Mononuclear cell (primary cell): Measurements from ENCODE around the gene NTRK2. TPM values are rescaled to one million over a fixed set of nuclear protein-coding genes. Genes with fewer than 3 reads are reported as not detected.

Experiments used
- H3K27me3 ChIP-seq: 2 replicates; pipeline ENCODE4 v1.6.0; 2011; ENCODE audit warnings: low read length, control low read depth; ENCODE audit not compliant: insufficient read depth
- H3K4me1 ChIP-seq: 2 replicates; pipeline ENCODE4 v1.5.1; 2011; ENCODE audit warnings: mild to moderate bottlenecking, low read length, control low read depth; ENCODE audit not compliant: insufficient read depth
- H3K4me3 ChIP-seq: 2 replicates; pipeline ENCODE4 v1.5.1; 2011; ENCODE audit warnings: mild to moderate bottlenecking, low read length, moderate library complexity
- H3K9me3 ChIP-seq: 2 replicates; pipeline ENCODE4 v1.5.1; 2011; ENCODE audit warnings: low read depth, mild to moderate bottlenecking, control low read depth, low read length
- total RNA-seq: library from RNA; depleted of rRNA; stranded (reverse); fragments of >200 nt; gene quantifications from one replicate; pipeline ENCODE4 v1.2.3, GENCODE V29; 2012

NTRK2 gene
- total RNA-seq, 1 donor = 0.10 TPM

- H3K9me3 ChIP-seq = no peaks in the 10 kb centered on the region
Measured at GRCh38 chr9:84772511-84772910, 103.0 kb downstream of the NTRK2 start.

DNA sequence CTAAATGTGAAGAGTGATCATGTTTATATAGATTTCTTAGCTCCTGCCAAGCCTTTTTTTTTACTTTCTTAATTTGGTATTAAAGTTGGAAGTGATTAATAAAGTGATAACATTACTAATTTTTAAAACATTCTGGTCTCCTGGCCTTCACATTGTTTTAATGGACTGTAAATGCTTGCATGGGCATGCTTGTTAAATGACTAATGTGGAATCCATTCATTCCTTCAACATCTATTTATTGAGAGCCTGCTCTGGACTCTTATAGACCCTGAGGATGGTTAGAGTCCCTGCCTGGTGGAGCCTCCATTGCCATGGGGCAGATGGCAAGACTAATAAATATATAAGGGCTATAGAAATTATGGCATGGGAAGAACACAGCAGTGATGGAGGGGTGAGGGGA, 103.5 kb downstream of the NTRK2 start:
- H3K27me3 ChIP-seq = no peaks in the 10 kb centered on the region
- H3K4me3 ChIP-seq = no peak overlapping the region
- H3K9me3 ChIP-seq = no peaks in the 10 kb centered on the region
- no peaks in the 10 kb centered on the region for H3K4me1 ChIP-seq

More at GRCh38 chr9:84772511-84772910, 103.0 kb downstream of the NTRK2 start:
- Histone ChIP-seq H3K4me1 (no peaks in the 10 kb centered on the region), H3K27me3 (no peaks in the 10 kb centered on the region), H3K4me3 (no peak overlapping the region)

GRCh38 chr9:84775056-84775643, 105.6 kb downstream of the NTRK2 start:
- no peak overlapping the region for H3K4me3 ChIP-seq
- no peaks in the 10 kb centered on the region for H3K27me3 ChIP-seq
- no peaks in the 10 kb centered on the region for H3K9me3 ChIP-seq
- no peaks in the 10 kb centered on the region for H3K4me1 ChIP-seq

GRCh38 chr9:84778570-84778969, 109.0 kb downstream of the NTRK2 start:
- Histone ChIP-seq H3K4me3 (no peak overlapping the region), H3K4me1 (no peaks in the 10 kb centered on the region), H3K27me3 (no peaks in the 10 kb centered on the region), H3K9me3 (no peaks in the 10 kb centered on the region)

DNA sequence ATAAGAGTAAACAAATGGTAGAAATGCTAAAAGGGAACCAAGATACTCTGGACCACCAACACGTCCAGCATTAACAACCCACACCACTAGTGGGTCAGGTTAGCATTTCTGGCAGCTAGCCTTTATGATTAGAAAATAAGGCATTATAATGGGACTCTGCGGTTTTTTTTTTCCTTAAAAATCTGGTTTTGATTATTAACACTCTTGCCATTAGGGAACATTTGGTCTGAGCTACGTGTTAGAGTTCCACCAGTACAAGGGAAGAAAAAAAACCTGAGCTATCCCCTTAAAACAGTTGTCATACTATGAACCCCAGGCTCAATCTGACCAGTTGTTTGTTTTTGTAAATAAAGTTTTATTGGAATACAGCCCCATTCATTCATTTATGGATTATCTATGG, 110.4 kb downstream of the NTRK2 start:
- Histone ChIP-seq H3K4me1 (no peaks in the 10 kb centered on the region), H3K4me3 (no peak overlapping the region), H3K9me3 (no peaks in the 10 kb centered on the region), H3K27me3 (no peaks in the 10 kb centered on the region)

DNA sequence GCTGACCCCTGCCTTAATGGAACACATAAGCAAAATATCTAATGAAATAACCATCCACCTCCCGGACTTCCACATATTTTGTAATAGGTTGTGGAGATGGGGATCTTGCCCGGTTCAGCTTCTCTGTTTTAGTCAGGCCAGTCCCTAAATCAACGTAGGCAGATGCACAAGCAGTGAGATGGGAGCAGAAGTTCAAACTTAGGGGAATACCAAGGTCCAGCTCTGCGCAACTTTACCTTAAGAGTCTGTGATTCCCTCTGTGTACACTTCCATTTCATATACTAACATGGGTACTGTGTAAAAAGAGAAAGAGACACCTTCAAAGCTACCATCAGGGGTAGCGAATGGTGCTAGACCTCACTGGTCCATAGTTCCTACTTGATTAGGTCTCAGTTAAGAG, 110.9 kb downstream of the NTRK2 start:
- no peaks in the 10 kb centered on the region for H3K9me3 ChIP-seq
- H3K4me3 ChIP-seq = no peak overlapping the region
- H3K4me1 ChIP-seq = no peaks in the 10 kb centered on the region
- H3K27me3 ChIP-seq = no peaks in the 10 kb centered on the region

DNA sequence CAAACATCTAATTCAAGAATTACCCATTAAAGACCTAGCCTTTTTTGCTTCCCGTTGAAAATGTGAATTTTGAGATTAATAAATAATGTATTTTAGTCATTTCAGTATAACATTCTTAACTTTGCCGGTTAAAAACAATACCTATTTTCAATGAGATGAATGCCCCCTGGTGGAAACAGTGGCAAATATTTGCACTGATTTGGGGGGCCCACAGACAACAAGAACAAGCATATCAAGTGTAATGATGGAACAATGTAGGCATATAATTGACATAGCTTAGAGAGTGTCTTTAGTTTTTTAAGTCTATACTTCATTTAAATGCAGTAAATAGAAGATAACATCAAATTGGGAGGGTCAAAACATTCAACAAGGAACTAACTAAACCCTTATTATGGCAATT, 111.9 kb downstream of the NTRK2 start:
- H3K27me3 ChIP-seq = no peaks in the 10 kb centered on the region
- no peaks in the 10 kb centered on the region for H3K9me3 ChIP-seq
- no peak overlapping the region for H3K4me3 ChIP-seq
- H3K4me1 ChIP-seq = no peaks in the 10 kb centered on the region

DNA sequence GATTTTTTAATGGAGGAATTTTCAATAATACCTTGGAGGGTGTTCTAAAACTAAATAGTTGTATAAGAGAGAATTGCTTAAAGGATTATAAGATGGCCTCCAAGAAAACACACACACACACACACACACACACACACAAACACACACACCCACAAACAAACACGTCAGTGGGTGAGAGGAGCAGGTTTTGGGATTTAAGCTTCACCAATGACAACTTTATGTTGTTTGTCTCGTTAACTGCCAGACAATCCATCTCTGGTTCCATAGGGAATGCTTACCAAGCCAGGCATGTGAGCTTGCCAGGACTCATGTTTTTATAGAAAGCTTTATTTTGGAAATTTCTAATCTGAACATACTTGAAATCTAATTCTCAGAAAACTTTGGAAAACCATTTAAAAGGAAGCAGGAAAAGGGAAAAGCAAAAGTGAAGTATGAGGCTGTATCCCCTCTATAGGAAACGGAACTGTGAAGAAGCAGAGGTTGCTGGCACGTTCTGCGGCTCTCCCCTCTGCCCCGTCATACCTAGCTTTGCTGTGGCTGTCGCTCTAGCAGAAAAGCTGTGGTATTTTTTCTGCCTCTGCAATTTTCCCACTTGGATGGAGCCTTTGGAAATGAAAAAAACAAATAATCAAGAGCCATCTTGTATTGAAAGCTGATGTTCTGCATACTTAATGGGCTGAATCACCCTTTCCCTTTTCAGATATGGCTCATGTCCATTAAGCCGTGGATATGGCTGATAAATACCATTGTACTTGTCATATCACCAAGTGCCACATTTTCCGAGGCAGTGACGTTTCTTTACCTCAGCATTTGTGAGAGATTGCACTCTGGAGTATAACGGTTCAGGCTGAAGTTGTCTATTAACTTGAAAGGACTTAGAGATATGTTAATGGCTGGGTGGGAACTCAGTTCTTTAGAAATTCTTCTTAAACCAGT, 112.7 kb downstream of the NTRK2 start:
- Histone ChIP-seq H3K4me1 (no peaks in the 10 kb centered on the region), H3K27me3 (no peaks in the 10 kb centered on the region), H3K9me3 (no peaks in the 10 kb centered on the region), H3K4me3 (no peak overlapping the region)

DNA sequence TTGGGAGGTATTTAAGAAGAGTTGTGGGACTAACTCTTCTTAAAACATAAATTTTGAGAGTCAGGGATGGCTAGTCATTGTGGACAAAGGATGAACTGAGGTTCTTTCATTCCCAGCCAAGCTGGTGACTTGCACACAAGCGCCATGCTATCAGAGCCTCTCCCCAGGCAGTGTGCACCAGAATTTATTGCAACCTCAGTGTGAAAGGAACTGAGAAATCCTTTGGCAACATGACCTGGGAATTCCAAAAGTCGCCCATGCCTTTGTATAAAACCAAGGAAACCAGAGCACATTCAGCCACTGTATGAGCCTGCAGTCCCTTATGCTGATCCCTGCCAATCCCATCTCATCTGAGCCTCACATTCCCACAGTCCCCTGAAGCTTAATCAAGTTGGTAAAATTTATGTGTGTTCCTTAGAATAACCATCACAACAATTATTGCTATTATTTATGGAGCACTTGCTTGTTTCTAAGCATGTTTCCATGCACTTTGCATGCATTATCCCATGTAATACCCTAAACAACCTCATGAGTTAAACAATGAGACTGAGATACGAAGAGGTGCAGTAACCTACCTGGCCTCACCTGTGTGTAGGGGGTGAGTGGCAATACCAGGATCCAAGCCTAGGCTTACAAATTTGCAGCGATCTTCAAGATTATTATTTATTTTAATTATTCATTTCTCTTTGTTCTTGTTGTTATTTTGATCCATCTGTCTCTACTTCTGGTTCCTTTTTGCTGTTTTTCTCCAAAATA, 116.4 kb downstream of the NTRK2 start:
- Histone ChIP-seq H3K27me3 (no peaks in the 10 kb centered on the region), H3K9me3 (no peaks in the 10 kb centered on the region), H3K4me3 (no peak overlapping the region), H3K4me1 (no peaks in the 10 kb centered on the region)

- H3K4me3 ChIP-seq = no peak overlapping the region
- no peaks in the 10 kb centered on the region for H3K27me3 ChIP-seq
- H3K4me1 ChIP-seq = no peaks in the 10 kb centered on the region
- no peaks in the 10 kb centered on the region for H3K9me3 ChIP-seq
Measured at GRCh38 chr9:84788803-84789462, 119.4 kb downstream of the NTRK2 start.

DNA sequence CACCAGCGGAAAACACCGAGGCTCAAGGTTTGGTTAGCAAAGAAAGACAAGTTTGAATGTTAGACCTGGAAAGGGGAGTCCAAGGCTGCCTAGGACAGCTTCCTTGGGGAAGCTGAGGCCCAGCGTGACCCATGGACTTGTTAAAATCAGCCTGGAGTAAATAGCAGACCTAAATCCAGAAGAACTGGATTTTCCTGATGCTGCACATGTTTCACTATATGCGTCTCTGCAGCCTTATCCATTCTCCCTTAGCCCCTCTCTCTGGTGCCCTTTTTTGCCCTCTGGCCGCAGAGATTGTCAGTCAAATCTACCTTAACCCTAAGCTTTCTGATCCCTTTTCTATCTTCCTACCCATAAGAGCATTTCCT, 119.9 kb downstream of the NTRK2 start:
- no peaks in the 10 kb centered on the region for H3K4me1 ChIP-seq

DNA sequence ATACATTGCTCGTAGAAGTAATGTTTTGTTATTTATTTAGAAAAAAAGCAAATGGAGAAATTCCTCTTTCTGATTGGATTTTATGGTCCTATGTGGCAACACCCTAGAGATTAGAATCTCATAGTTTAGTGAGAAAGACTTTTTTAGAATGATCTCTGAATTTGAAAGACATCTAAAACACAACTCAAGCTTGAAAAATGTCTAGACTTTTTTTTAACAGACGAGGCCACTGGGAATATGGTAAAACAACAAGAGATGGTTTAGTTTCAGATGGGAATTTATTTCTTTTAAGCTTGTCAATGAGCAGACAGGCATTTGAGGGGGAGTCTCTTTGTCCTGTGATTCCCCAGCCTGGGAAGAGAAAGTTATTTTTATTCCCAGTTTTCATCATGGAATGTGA, 122.1 kb downstream of the NTRK2 start:
- no peak overlapping the region for H3K4me3 ChIP-seq
- H3K27me3 ChIP-seq = no peaks in the 10 kb centered on the region
- H3K9me3 ChIP-seq = no peaks in the 10 kb centered on the region
- no peaks in the 10 kb centered on the region for H3K4me1 ChIP-seq

More for the DNA sequence above, 119.9 kb downstream of the NTRK2 start:
- no peaks in the 10 kb centered on the region for H3K9me3 ChIP-seq
- no peaks in the 10 kb centered on the region for H3K27me3 ChIP-seq
- no peak overlapping the region for H3K4me3 ChIP-seq

DNA sequence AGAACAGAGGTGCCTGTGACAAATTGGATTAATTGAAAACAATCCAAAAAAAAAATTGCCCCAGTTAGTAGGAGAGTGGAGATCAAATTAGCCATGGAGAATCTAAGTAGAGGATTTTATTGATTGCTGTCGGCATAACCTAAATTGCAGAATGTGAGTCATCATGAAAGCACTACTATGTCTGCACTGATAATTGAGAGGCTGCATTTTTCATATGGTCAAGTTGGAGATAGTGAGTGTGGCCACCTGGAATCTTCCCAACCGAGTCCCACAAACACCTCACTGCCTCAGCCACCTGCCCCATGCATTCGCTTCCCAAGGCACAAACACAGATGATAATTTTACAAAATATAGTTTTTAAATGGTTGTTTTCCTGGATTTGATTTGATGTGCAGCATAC, 123.7 kb downstream of the NTRK2 start:
- Histone ChIP-seq H3K4me3 (no peak overlapping the region), H3K9me3 (no peaks in the 10 kb centered on the region), H3K27me3 (no peaks in the 10 kb centered on the region), H3K4me1 (no peaks in the 10 kb centered on the region)

- no peak overlapping the region for H3K4me3 ChIP-seq
- H3K9me3 ChIP-seq = no peaks in the 10 kb centered on the region
- no peaks in the 10 kb centered on the region for H3K27me3 ChIP-seq
- H3K4me1 ChIP-seq = no peaks in the 10 kb centered on the region
Measured at GRCh38 chr9:84794981-84795637, 125.6 kb downstream of the NTRK2 start.
